Measurements from ENCODE around the gene RASGEF1B.
"Not testable (repeated sequence)": the region's sequence is repeated elsewhere in the genome, so short reads cannot be mapped to it uniquely, and the experiment has no call there.

GRCh38 chr4:81406481-81406880 lies 65.2 kb downstream of the RASGEF1B start:
- TF ChIP-seq CTCF (conservative IDR thresholded peaks at IDR 0.05 in 1 of 2, IDR thresholded peaks at IDR 0.05 in 1 of 2; ENCODE audit: extremely low read depth in 1 of 2, insufficient read depth in 1 of 2, low read depth in 1 of 2, low read length in 2 of 2); EZH2 (IDR thresholded peaks at IDR 0.05; ENCODE audit: borderline replicate concordance, low read length): not testable (repeated sequence)

Data from mammary epithelial cell (primary cell).